Right lobe of liver (tissue), 4 donors: ENCODE results near the gene TCHH.

Experiments
- POLR2A ChIP-seq: fragments of 450-650 bp; IDR thresholded peaks from one replicate; pipeline ENCODE4 v1.6.1; 2017; ENCODE audit warnings: antibody characterized with exemption, mild to moderate bottlenecking
- TF ChIP-seq, protein P1 (sequence below), 4 donors: fragments of 200-600 bp in 3 of 4; fragments of 450-650 bp in 1 of 4; IDR thresholded peaks; one replicate each; pipeline versions ENCODE4 v1.5.1 to v1.8.0; 2016 to 2022; ENCODE audit warnings: antibody characterized with exemption in 4 of 4, mild to moderate bottlenecking in 2 of 4
- donor health status: DM: no; HTN: no; CAD: no.
- donor health status: DM: no; HTN: no; CAD: no.
- donor health status: DM: no; HTN: yes; CAD: no.

GRCh38 chr1:152159144-152159543, 43.9 kb upstream of the TCHH start, which contains the start of gene RPTN:
- TF ChIP-seq, protein P1, sequence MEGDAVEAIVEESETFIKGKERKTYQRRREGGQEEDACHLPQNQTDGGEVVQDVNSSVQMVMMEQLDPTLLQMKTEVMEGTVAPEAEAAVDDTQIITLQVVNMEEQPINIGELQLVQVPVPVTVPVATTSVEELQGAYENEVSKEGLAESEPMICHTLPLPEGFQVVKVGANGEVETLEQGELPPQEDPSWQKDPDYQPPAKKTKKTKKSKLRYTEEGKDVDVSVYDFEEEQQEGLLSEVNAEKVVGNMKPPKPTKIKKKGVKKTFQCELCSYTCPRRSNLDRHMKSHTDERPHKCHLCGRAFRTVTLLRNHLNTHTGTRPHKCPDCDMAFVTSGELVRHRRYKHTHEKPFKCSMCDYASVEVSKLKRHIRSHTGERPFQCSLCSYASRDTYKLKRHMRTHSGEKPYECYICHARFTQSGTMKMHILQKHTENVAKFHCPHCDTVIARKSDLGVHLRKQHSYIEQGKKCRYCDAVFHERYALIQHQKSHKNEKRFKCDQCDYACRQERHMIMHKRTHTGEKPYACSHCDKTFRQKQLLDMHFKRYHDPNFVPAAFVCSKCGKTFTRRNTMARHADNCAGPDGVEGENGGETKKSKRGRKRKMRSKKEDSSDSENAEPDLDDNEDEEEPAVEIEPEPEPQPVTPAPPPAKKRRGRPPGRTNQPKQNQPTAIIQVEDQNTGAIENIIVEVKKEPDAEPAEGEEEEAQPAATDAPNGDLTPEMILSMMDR (IDR thresholded peaks at IDR 0.05): no peak
- TF ChIP-seq POLR2A: no peak
